D341Med (cell line): Measurements from ENCODE around the gene ADARB1.

Experiments used
- DNase-seq: peaks from one replicate; pipeline ENCODE4 v3.0.0; 2012; ENCODE audit warnings: low spot score

The ADARB1 gene

GRCh38 chr21:45075596-45076244, 1.3 kb downstream of the ADARB1 start:
- no peak for DNase-seq

- no peak for DNase-seq
Measured at GRCh38 chr21:45076245-45076711, 1.9 kb downstream of the ADARB1 start.

DNA sequence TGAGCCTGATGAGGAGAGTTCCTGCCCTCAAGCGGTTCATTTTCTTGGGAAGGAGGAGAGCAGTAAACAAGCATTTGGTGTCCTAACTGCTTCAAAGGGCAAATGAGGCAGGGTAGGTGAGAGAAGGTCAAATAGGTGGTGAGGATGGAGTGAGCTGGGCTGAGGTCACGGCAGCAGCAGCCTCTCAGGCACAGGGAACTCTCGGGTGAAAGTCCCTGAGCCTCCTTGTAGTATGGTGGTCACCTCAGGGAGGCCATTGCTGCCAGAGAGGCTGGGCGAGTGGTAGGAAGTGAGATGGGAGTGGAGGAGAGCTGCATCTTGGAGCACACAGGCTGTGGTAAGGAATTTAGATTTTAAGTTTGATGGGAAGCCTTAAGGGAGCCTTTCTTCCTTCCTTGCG, 4.0 kb downstream of the ADARB1 start:
- no peak for DNase-seq

GRCh38 chr21:45078877-45079281, 4.5 kb downstream of the ADARB1 start:
- DNase-seq, result no peak

GRCh38 chr21:45079351-45079750, 5.0 kb downstream of the ADARB1 start:
- no peak for DNase-seq

DNA sequence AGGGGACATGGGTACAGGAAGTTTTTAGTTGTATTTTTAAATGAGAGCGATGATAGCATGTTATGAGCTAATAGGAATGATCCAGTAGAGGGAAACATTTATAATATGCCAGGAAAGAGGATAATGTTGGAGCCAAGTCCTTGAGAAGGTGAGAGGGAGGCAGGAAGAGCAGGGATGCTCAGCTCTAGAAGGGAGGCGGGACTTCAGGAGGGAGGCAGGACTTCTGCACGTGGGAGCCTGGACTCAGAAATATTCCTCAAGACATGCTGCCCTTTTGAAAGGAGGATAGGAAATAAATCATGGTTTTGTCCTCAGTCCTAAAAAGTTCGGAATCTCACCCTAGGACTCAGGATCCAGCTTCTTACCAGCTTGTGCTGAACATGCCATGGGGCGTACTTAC, 5.9 kb downstream of the ADARB1 start:
- no peak for DNase-seq

- DNase-seq, result no peak
Measured at GRCh38 chr21:45080639-45081414, 6.4 kb downstream of the ADARB1 start.

GRCh38 chr21:45081636-45082035, 7.3 kb downstream of the ADARB1 start:
- no peak for DNase-seq

DNA sequence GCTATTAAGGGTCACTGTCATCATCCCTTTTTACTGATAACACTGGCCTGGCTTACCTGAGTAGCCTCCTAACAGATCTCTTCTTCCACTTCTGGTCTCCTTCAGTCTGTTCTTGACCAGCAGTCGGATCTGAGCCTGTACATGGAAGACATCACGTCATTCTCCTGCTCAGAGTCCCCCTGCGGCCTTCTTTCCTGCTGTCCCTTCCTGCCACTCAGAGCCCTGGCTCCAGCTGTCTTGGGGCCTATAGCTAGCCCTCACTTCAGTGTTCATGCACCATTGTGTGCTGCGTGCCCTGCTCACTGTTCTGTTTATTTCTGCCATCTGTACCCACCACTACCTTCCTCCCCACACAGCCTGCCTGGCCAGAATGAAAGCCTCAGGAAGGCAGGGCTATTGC, 8.4 kb downstream of the ADARB1 start:
- no peak for DNase-seq

DNA sequence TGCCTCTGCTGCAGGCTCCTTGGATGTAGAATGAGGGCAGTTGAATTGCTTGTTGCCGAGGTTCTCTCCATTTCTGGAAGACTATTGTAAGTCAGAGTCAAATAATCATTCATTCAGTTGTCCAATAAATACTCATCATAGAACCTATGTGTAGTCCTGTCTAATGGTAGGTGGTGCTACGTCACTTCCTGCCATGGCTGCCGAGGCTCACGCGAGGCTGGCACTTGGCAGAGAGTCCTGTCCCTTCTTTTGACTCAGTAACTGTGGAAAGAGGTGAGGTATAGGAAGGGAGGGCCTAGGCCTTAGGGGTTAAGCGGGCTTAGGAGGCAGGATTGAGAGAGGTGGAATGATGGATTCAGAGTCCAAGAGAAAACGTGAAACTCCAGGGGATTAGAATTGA, 9.7 kb downstream of the ADARB1 start:
- DNase-seq, result no peak

DNA sequence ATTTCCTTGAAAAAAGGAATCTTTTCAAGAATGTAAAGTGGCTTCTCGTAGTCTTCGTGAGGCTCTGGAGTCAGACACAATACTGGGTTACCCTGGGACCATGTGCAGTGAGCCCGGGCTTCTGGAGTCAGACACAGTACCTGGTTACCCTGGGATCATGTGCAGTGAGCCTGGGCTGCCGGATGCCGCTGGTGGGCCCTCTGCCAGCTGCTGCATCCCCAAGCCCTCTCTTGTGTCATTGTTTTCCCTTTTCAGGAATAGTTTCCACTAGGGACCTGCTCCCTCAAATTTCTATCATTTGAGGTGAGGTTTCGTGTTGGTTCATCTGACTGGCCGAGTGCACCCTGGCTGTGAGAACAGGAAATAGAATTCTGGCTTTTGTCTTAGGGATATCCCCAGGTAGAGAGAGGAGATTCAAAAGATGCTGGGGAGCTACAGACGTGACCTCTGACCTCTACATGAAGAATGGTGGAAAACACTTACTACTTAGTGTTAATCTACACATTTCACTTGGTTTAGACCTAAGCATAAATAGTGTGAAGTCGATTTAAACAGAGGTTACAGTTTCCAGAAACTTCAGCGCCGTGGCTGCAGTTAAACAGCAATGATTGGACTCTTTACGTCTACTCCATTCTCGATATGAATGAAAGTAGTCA, 10.6 kb downstream of the ADARB1 start:
- no peak for DNase-seq

DNA sequence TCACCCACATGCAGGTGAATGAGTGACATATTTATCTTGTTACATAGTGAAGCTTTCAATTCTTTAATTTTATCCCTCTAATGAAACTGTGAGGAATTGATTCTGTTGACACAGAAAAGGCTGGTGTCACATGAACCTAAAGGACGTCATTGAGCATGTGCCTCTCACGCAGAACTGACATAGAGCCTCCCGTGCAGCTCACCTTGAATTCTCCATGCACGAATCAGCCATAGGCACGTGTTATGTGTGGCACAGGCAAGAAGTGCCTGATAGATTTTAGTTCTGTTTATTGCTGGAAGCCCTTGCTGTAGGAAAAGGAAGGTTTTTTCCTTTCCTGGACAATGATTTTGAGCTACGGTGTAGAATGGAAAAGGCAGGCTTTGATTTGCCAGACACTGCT, 11.3 kb downstream of the ADARB1 start:
- DNase-seq, result no peak

DNA sequence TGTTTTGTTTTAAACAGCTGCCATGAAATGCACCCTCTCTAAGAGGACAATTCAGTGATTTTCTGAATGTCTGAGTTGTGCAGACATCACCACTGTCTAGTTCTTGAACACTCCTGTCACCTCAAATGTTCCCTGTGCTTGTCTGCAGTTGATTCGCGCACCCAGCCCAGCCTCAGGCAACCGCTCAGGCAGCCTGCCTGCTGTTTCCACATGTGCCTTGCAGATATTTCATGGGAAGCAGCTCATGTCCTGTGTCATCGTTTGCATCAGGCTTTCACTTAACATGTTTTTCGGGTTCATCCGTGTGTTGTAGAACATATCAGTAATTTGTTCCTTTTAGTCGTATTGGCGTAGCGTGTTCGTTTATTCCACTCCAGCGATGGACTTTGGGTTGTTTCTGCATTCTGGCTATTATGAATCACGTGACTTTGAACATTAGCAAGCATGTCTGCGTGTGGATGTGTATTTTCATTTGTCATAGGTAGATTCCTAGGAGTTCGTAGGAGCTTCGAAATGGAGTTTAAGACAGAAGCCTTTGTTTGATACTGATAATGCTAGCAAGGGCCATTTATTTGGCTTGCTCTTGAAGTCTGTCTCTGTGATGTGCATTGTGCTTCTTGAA, 12.1 kb downstream of the ADARB1 start:
- no peak for DNase-seq

DNA sequence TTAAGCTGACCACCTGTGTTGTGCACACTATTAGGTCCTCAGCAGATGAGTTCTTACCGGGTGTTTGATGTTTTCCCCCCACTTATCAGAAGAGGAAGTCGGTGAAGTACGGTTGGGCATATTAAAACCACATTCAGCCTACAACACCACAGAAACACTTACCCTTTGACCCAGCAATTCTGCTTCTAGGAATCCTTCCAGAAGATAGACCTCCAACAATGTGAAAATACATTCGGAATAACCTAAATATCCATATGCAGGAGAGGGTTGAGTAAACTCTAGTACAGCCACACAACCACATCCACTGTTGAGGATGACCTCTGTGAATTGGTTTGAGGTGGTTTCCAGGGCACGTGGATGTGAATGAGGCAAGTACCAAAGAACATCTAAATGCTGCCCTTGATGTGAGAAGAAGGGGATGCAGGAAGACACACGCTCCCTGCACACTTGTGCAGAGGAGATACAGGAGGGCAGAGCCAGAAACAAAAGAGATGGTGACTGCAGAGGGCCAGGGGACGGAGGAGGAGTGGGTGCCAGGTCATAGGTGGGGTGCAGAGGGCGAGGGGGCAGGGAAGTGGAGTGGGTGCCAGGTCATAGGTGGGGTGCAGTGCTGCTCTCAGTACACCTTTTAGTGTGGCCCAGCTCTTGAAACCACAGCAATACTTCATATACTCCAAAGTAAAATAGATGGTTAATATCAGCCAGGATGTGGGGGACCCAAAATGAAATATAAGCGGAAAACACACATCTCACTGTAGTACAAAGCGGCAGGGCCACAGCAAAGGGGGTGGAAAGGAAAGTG, 12.8 kb downstream of the ADARB1 start:
- DNase-seq, result no peak

GRCh38 chr21:45088116-45088515, 13.7 kb downstream of the ADARB1 start:
- no peak for DNase-seq

GRCh38 chr21:45088729-45089128, 14.3 kb downstream of the ADARB1 start:
- DNase-seq, result no peak

- DNase-seq, result no peak
Measured at GRCh38 chr21:45089964-45090363, 15.6 kb downstream of the ADARB1 start.

GRCh38 chr21:45090966-45091365, 16.6 kb downstream of the ADARB1 start:
- DNase-seq, result no peak

DNA sequence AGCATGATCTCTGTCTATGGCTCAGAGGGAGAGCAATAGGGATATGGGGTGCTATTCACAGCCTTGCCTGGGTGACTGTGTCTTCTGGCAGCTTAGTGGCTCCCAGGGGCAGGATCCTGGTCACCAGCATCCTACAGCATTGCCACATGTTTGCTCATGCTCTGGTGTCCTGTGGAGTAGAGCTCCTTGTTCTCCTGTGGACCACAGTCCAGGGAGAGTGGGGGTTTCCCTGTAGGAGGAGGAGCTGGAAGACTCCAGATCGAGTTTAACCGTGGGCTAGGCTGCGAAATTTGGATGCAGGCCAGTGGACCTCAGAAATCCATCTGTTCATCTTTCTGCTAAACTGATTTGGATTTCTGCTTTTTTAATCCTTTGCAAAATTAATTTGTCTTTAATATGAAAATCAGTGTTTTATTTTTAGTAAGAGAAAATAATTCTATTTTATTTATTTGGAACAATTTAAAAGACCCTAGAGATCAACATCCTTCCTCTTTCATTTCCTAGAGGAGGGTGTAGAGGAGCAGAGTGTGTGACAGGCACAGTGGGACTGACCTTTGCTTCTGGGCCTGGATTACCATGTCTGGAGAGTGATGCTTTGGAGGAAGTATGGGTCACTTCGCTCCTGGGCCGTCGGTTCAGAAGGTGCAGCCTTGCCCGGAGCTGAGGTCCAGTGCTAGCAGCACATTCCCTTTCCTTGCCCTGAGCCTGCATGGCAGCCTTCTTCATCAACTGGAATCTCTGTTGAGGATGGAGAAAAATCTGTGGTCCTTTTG, 17.4 kb downstream of the ADARB1 start:
- peak; percentile 61 for DNase-seq

- DNase-seq, result no peak
Measured at GRCh38 chr21:45093035-45093532, 18.7 kb downstream of the ADARB1 start.

DNA sequence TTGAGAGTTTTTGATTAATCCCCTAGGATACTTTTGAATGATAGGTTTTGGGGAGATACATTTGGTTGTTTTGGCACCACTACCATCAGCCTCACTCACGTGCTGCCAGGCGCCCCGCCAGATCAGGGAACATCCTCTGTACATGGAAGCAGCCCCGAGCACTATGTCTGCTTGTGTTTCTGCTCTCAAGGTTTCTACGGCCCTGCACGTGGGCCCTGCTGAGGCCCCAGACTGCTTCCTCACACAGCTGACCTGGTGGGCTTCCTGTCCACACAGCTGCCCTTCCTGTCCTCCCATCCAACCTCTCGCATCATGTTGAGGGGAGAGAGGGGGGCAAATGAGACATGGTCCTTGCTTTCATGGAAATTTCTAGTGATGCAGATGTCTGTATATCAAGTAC, 20.0 kb downstream of the ADARB1 start:
- no peak for DNase-seq
